CD4-positive, alpha-beta T cell treated with Interleukin-15 for 4 hours (primary cell): ENCODE measurements around the gene RBM14.
"Not testable (repeated sequence)": the region's sequence is repeated elsewhere in the genome, so short reads cannot be mapped to it uniquely, and the experiment has no call there.

Source experiments
- DNase-seq: peaks from one replicate; pipeline ENCODE4 v3.0.0-alpha.2; 2020; ENCODE audit warnings: low spot score

Gene RBM14

DNA sequence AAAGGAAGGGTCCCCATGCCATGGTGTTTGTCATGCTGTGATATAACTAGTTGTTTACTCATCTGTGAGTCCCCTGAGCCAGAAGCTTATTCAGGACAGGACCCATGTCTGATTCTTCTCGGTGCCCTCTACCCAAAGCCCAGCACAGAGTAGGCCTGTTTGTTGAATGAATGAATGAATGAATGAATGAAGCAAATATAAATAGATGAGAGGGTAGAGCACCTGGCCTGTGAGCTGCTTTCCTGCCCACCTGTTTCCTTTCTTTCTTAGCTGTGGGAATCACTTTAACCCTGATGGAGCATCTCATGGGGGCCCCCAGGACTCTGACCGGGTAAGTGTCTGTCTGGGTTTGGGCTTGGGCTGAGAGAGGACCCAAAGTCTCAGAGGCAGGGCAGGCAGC is 16.2 kb upstream of the RBM14 start:
- DNase-seq: no peak

DNA sequence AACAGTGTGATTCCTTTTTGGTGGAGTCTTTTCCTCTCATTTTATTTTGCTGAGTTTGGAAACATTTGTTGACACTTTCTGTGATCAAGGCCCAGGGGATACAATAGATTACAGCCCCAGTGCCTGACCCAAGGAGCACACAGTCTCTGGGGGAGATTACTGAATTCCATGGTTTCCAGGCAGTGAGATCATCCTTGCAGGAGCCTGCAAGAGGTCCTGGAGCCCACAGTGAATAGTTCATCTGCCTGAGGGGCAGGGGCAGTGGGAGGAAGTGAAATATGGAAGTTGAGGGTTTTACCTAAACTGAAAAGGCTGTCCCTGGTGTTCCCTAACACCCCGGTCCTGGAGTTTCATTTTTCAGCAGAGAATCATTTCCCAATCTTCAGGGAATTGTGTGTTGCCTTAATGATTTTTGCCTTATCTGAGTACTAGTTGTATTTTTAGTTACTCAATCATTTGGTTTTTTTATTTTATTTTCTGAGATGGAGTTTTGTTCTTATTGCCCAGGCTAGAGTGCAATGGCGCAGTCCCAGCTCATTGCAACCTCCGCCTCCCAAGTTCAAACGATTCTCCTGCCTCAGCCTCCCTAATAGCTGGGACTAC is 15.7 kb upstream of the RBM14 start:
- no peak for DNase-seq

DNA sequence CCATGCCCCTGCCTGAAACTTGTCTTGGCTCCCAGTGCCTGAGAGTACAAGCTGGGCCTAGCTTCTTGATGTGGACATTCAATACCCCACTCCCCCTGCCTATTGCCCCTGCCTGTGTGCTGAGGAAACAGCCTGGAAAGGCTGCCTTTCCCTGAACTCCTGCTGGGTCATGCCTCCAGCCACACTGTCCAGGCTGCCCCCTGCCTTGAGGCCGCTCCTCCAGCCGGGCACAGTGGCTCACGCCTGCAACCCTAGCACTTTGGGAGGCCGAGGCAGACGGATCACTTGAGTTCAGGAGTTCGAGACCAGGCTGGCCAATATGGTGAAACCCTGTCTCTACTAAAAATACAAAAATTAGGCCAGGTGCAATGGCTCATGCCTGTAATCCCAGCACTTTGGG is 13.4 kb upstream of the RBM14 start:
- no peak for DNase-seq

DNA sequence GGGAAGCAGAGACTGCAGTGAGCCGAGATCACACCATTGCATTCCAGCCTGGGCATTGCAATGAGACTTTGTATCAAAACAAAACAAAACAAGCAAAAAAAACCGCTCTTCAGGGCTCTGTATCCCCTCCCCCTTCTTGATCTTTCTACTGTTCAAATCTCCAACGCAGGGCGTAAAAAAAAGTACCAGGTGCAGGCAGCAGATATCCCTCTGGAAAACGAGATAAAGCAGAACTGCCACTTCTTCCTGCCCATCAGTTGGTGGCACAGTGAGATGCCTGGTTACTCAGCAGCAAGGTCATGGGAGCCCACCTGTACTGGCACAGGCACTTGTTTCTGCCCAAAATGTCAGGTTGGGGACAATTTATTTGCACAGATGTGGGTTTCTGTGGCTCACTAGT is 12.3 kb upstream of the RBM14 start:
- DNase-seq: no peak

DNA sequence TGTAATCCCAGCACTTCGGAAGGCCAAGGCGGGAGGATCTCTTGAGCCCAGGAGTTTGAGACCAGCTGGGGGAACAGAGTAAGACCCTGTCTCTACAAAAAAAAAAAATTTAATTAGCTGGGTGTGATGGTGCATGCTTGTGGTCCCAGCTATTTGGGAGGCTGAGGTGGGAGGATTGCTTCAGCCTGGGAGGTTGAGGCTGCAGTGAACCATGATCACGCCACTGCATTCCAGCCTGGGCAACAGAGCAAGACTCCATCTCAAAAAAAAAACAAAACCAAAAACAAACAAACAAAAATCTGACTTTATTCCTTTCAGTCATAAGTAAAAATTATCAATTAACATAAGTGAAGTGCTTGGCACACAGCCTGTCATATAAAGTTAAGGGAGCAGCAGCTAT is 9.8 kb upstream of the RBM14 start:
- DNase-seq: not testable (repeated sequence)

DNA sequence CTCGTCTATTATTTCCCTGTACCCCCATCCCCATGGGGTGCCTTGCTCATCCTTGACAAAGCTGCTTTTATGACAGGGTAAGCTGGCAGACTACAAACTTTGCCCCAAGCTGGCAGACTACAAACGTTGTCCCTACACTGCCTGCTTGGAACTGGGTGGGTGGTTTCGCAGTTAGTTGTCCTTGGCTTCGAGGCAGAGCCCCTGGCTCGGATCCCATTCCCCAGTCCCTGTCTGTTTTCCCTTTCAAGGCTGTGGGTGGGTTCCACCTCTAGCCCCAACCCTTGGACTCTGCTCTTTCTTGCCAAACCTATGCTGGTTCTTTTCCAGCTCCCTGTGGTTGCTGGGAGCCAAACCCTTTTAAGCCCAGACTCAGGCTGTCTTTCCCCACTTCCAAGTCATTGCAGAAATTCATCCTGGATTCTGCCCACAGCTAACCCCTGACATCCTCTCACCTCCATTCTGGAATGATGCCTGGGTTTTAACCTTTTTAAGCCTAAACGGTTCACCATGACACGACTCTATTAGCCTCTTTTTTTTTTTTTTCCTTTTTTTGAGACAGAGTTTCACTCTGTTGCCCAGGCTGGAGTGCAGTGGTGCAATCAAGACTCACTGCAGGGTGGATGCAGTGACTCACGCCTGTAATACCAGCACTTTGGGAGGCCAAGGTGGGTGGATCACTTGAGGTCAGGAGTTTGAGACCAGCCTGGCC is 9.2 kb upstream of the RBM14 start:
- no peak for DNase-seq

DNA sequence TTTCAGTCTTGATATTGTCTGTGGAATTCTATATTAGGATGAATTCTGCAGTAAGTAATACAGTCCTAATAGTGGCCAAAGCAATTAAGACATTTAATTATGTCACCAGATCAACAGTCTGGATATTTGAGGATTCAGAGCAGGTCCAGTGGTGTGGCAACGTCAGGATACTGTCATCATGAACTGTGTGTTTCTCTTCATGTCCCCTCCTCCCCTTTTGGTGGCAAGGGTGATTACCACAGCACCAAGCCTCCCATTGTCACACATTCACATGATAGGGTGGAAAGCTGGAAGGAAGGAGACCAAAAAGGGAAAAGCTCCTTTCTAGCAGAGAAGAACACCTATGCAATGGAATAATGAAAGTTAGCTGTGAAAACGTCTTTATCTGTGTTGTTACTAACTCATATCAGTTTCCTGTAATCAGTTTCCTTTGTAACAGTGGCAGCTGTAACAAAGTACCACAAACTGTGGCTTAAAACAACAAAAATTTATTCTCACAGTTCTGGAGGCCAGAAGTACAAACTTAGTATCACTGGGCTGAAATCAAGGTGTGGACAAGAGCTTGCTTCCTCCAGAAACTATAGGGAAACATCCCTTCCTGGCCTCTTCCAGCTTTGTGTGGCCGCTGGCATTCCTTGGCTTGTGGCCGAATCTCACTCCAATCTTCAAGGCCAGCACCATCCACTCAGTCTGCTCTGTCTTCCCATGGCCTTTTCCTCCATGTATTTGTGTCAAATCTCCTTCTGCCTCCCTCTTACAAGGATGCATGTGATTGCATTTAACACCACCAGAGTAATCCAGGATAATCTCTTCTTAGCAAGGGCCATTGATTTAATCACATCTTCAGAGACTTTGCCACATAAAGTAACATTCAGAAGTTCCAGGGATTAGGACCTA is 6.5 kb upstream of the RBM14 start:
- no peak for DNase-seq

DNA sequence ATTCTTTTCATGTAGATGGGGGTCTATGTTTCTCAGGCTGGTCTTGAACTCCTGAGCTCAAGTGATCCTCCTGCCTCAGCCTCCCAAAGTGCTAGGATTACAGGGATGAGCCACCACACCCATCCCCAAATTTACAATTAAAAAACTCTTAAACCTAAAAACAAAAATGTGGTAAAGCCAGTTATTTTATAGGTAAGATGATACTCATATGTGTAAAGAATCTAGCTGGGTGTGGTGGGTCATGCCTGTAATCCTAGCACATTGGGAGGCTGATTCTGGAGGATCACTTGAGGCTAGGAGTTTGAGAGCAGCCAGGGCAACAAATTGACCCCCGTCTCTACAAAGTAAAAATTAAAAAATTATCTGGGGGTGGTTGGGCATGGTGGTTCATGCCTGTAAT is 4.0 kb upstream of the RBM14 start:
- no peak for DNase-seq

DNA sequence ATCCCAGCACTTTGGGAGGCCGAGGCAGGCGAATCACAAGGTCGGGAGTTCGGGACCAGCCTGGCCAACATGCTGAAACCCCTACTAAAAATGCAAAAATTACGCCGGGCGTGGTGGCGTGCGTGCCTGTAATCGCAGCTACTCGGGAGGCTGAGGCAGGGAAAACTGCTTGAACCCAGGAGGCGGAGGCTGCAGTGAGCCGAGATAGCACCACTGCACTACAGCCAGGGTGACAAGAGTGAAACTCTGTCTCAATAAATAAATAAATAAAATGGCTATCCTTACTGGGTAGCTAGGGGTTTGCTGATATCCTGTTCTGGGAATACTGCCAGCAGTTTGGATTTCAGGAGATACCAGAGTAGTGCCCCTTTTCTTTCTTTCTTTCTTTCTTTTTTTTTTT is 2.4 kb upstream of the RBM14 start:
- no peak for DNase-seq

DNA sequence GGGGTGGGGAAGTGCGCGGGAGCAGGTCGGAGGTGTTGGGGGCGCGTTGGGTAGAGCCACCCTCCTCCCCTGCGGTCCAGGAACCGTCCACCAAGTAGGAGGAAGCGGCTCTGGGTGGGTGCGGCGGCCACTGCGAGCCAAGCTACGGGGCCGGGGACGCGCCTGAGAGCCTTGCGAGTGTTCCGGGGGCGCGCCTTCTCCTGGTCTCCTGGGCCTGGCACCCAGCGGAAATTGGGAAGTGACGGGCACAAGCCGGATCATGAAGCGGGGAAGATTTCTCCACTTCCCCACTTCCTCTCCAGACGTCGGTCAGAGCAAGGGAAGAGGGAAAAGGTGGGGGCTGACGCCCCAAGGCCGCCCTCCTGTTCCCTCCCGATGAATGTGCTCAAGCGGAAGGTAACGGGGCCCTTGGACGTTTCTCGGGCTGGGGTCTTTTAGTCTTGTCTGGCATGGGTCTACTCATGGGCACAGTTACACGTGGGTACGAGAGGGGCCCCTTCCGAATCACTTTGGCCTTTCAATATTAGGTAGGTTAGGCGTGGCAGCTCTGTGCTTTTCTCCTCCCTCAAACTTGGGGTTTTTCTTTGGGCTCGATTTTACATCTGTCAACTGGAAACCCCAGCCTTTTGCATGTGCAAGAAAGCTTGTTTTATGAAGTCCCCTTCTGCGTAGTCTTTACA is 865 bp downstream of the RBM14 start:
- peak; percentile 38 for DNase-seq

DNA sequence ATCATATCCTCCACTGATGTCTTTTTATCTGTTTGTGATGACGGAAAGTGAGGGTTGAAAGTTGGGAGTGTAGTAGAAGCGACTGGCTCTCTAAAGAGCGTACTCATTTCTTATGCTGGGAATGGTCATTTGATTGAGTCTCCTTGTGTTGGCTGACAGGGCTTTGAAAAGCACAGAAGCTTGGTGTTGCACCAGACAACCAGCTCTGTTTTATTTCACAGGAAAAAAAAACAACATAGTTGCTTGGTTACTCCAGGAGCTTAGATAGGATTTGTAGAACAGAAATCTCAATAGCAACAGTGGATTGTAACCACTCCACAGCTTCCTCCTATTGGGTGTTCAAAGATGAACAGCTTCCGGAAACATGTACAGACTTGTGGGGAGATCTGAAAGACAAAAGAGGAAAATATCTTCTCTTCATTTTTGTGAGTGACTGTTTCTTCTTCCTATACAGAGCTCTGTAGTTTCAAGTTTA is 2.7 kb downstream of the RBM14 start:
- peak; percentile 78 for DNase-seq

DNA sequence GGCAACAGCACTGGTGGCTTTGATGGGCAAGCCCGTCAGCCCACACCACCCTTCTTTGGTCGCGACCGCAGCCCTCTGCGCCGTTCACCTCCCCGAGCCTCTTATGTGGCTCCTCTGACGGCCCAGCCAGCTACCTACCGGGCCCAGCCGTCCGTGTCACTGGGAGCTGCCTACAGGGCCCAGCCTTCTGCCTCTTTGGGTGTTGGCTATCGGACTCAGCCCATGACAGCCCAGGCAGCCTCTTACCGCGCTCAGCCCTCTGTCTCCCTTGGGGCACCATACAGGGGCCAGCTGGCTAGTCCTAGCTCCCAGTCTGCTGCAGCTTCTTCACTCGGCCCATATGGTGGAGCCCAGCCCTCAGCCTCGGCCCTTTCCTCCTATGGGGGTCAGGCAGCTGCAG is 8.0 kb downstream of the RBM14 start:
- no peak for DNase-seq

DNA sequence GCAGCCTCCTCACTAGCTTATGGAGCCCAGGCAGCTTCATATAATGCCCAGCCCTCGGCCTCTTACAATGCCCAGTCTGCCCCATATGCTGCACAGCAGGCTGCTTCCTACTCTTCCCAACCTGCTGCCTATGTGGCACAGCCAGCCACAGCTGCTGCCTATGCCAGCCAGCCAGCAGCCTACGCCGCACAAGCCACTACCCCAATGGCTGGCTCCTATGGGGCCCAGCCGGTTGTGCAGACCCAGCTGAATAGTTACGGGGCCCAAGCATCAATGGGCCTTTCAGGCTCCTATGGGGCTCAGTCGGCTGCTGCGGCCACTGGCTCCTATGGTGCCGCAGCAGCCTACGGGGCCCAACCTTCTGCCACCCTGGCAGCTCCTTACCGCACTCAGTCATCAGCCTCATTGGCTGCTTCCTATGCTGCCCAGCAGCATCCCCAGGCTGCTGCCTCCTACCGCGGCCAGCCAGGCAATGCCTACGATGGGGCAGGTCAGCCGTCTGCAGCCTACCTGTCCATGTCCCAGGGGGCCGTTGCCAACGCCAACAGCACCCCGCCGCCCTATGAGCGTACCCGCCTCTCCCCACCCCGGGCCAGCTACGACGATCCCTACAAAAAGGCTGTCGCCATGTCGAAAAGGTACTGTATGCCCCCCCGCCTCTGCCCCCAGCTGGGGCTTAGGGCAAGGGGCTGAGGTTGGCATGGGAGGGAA is 8.8 kb downstream of the RBM14 start:
- DNase-seq: no peak

DNA sequence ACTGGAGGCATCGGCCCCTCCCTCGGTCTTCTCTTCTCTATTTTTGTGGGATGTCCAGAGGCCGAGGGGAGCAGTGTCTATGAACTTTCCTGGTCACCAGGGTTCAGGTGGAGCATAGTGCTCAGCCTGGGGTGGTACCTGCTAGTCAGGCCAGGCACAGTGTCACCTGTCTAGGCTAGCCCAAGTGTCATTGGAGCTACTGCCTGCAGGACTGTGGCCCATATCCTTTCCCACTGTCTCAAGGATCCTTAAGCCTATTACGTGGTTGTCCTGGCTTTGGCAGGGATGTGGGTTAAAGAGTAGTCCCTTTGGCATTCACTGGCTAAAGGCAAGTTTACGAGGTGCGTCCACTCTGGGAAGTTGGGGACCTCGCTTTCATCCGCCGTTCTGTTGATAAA is 9.3 kb downstream of the RBM14 start:
- no peak for DNase-seq

DNA sequence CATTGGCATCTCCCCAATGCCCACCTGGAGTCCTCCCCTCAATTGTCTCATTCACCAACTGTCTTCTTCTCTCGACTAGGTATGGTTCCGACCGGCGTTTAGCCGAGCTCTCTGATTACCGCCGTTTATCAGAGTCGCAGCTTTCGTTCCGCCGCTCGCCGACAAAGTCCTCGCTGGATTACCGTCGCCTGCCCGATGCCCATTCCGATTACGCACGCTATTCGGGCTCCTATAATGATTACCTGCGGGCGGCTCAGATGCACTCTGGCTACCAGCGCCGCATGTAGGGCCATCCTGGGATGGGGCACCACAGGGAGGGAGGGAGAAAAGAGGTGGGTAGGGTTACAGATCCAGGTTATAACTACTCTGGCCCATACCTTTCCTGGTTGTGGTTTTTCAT is 10.0 kb downstream of the RBM14 start:
- no peak for DNase-seq

DNA sequence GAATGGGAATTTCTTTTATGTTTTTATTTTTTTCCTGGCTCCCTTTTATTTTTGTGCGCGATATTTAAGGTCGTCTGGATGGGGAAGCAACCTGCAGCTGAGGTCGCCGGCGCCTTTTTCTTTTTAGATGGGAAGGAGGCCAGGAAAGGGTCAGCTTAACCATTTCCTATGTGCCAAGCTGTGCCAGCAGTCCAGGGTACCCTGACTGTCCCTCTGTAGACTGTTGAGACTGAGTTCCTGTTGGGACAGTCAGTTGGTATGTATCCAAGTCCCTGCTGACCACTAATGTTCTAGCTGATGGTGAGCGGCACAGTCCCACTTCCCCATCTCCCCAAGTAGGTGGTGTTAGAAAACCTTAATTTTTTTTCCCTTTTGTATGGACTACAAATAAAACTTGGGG is 10.5 kb downstream of the RBM14 start:
- DNase-seq: no peak

DNA sequence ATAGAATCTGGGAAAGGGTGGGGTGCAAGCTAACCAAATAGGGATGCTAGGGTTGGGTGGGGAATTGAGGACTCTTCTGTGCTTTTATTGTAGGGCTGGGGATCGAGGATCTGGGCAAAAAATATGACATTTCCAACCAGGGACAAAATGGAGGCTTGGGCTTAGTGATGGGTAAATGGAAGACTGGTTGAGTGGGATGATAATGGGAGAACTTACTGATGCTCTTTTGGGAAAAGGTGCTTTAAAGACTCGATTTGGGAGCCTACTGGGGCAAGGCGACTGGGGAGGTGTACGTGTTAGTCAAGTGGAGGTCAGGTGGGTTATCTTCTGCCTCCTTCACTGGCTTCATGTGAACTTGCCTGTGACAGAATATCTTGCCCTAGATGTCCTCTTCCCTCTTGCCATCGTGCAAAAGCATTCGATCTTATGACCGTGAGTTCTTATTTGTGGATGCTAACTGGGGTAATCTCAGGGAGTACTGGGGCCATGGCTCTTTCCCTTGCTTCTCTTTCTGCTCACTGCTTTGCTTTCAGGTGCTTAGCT is 11.7 kb downstream of the RBM14 start:
- DNase-seq: no peak

DNA sequence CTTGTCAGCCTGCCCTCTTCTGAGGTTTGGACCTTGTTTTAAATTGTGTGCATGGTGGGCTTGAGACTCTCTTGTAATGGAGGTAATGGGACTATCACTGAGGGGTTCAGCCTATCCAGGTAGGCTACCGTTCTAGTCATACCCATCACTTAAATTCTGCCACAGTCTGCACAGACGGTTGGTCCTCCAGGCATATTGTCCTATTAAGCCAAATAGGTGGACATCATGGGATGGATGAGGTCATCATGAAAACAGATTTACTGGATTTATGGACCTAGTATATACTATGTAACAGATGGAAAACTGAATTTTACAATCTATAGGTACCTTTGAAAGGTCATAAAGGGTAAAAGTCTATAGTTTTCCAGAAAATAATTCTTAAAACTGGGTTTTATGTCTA is 12.9 kb downstream of the RBM14 start:
- no peak for DNase-seq

DNA sequence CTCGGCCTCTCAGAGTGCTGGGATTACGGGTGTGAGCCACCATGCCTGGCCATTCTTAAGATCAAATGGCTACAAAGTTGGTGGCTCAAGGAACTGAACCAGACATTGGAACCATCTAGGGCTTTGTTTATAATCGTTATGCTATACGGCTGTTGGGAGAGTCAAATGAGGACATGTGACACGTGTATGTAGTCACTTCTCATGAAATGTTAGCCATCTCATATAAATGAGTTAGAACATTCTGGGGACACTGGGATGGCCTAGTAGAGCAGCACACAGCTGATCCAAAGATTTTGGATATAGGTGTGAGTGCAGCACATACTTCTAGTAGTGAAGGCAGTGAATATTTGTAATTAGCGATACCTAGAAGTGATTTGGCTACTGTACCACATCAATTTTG is 15.5 kb downstream of the RBM14 start:
- DNase-seq: no peak

DNA sequence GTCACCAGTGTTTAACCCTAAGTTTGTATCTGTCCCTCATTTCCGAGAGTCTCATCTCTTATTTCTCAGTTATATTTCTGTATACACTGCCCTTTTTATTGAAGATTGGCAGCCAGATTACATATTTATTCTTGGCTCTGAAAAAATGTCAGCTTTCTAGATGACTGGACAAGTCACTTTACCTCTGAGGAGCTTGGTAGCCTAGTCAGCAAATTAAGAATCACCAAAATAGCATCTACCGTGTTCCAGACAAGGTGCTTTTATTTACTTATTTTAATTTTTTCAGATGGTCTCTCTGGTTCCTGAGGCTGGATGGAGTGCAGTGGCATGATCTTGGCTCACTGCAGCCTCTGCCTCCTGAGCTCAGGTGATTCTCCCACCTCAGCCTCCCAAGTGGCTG is 16.5 kb downstream of the RBM14 start:
- DNase-seq: no peak

DNA sequence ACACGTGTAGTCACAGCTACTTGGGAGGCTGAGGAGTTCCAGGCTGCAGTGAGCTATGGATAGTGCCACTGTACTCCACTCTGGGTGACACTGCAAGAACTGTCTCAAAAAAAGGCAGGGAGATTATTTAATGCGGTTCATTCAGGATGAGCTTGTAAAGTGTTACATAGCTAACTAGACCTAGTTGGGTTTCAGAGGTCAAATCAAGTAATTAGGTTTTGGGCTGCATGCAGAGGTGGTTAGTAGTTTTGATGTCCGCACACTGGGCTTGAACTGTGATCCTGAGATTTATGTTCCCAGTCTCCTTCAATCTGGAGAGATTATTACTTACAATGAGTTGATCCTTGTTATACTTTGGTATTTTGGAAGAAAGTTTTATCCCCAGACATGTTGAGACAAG is 20.0 kb downstream of the RBM14 start:
- DNase-seq: no peak
